ENCODE data around the gene CEP128.

DNA sequence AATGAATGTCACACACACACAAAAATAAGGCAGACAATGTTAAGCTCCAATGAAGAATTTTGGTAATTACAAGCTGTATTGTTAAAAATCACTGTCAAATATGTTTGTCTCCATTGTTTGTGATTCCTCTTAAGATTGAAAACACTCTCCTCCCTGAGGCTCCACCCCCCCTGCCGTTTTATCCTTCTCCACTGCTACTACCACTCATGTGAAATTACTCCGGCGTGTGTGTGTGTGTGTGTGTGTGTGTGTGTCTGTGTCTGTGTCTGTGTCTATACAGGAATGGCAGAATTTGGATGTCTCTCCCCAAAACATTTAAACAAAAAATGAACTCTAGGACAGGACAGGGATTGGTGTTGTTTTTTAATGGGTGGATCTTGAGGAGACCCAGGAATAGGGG is 365.1 kb downstream of the CEP128 start:
- TF ChIP-seq POLR2A (IDR thresholded peaks at IDR 0.05) (no peak), EP300 (IDR thresholded peaks at IDR 0.05) (no peak)
- TF ChIP-seq, protein P1, sequence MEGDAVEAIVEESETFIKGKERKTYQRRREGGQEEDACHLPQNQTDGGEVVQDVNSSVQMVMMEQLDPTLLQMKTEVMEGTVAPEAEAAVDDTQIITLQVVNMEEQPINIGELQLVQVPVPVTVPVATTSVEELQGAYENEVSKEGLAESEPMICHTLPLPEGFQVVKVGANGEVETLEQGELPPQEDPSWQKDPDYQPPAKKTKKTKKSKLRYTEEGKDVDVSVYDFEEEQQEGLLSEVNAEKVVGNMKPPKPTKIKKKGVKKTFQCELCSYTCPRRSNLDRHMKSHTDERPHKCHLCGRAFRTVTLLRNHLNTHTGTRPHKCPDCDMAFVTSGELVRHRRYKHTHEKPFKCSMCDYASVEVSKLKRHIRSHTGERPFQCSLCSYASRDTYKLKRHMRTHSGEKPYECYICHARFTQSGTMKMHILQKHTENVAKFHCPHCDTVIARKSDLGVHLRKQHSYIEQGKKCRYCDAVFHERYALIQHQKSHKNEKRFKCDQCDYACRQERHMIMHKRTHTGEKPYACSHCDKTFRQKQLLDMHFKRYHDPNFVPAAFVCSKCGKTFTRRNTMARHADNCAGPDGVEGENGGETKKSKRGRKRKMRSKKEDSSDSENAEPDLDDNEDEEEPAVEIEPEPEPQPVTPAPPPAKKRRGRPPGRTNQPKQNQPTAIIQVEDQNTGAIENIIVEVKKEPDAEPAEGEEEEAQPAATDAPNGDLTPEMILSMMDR (IDR thresholded peaks at IDR 0.05), result no peak

All from suprapubic skin (tissue), 3 donors.